CD4-positive, alpha-beta T cell (primary cell): ENCODE results near the gene BCCIP. TPM values are rescaled to one million over a fixed set of nuclear protein-coding genes. Genes with fewer than 3 reads are reported as not detected.

Experiments used
- ATAC-seq: fragments of 200-7000 bp; cut with Tn5 transposase; one replicate; pipeline ENCODE4 v1.10.0; 2022; ENCODE audit warnings: mild to moderate bottlenecking; ENCODE audit not compliant: poor library complexity
- CTCF ChIA-PET: fragments of 350-600 bp; sonication (Branson Sonifier 250); formaldehyde crosslinking; loops from one replicate; lab custom pipeline; 2021; ENCODE audit warnings: antibody characterized with exemption, inconsistent platforms; lab: Charles Lee
- POLR2A ChIA-PET: fragments of 350-600 bp; sonication (Branson Sonifier 250); formaldehyde crosslinking; loops from one replicate; lab custom pipeline; 2021; ENCODE audit warnings: antibody characterized with exemption, inconsistent platforms; lab: Charles Lee
- DNase-seq, 14 experiments: peaks; one replicate each; pipeline ENCODE4 v3.0.0-alpha.2; 2013 to 2020; ENCODE audit warnings: mixed read lengths in 2 of 14
- H3K27ac ChIP-seq, 2 donors: one replicate each; pipeline versions ENCODE4 v1.5.1 to v1.7.0; 2013; ENCODE audit warnings: low read length in 2 of 2, low read depth in 1 of 2, mild to moderate bottlenecking in 1 of 2
- H3K27me3 ChIP-seq, 2 experiments: 1 replicate in 1 of 2; 2 replicates in 1 of 2; pipeline versions ENCODE4 v1.6.1 to v1.7.0; 2013; ENCODE audit warnings: low read length in 2 of 2, control low read depth in 1 of 2, mild to moderate bottlenecking in 1 of 2, moderate library complexity in 1 of 2; ENCODE audit not compliant: insufficient read depth in 2 of 2, control insufficient read depth in 1 of 2
- H3K36me3 ChIP-seq: one replicate; pipeline ENCODE4 v1.6.1; 2013; ENCODE audit warnings: low read length, control low read depth; ENCODE audit not compliant: insufficient read depth
- H3K4me1 ChIP-seq: one replicate; pipeline ENCODE4 v1.6.1; 2013; ENCODE audit warnings: low read length, control low read depth; ENCODE audit not compliant: insufficient read depth
- H3K4me3 ChIP-seq: one replicate; pipeline ENCODE4 v1.5.1; 2013; ENCODE audit warnings: mild to moderate bottlenecking, low read length, moderate library complexity
- H3K9me3 ChIP-seq, 2 experiments: 1 replicate in 1 of 2; 2 replicates in 1 of 2; pipeline versions ENCODE4 v1.6.1 to v1.7.0; 2013; ENCODE audit warnings: low read length in 2 of 2, mild to moderate bottlenecking in 2 of 2, control low read depth in 1 of 2, moderate library complexity in 1 of 2; ENCODE audit not compliant: control insufficient read depth in 1 of 2, insufficient read depth in 1 of 2
- H3K27ac Mint-ChIP-seq: one replicate; pipeline ENCODE4 v1.8.0; 2020; ENCODE audit warnings: mixed read lengths
- H3K27me3 Mint-ChIP-seq: one replicate; pipeline ENCODE4 v1.8.0; 2021; ENCODE audit warnings: mixed read lengths
- H3K36me3 Mint-ChIP-seq: one replicate; pipeline ENCODE4 v1.8.0; 2021; ENCODE audit warnings: low read depth, mixed read lengths
- H3K4me1 Mint-ChIP-seq: one replicate; pipeline ENCODE4 v1.8.0; 2021; ENCODE audit warnings: low read depth, mixed read lengths
- H3K4me3 Mint-ChIP-seq: one replicate; pipeline ENCODE4 v1.8.0; 2020; ENCODE audit warnings: mild to moderate bottlenecking, mixed read lengths
- H3K9me3 Mint-ChIP-seq: one replicate; pipeline ENCODE4 v1.8.0; 2020; ENCODE audit warnings: mixed read lengths
- intact Hi-C, 2 experiments: fragments of 100-400 bp; cut with DNase I in 1 of 2; cut with micrococcal nuclease in 1 of 2; formaldehyde crosslinking; loops; one replicate each; pipeline versions ENCODE4 v1.15.1 to v1.9.0; 2023 to 2025; cut with DNase I, micrococcal nuclease
- total RNA-seq, 174 experiments: library from RNA in 2 of 174; stranded (reverse) in 2 of 174; gene quantifications; one replicate each; pipeline ENCODE4 v1.2.3 and lab custom pipeline; 2021 to 2026
- TF ChIP-seq, protein P1 (sequence below): fragments of 200-600 bp; IDR thresholded peaks from one replicate; pipeline ENCODE4 v1.8.0; 2022; ENCODE audit warnings: antibody characterized with exemption, mild to moderate bottlenecking

Gene BCCIP
- total RNA-seq, 2 experiments from 2014 or later: 31.2 to 32.7 TPM

- no peaks in the 10 kb centered on the region for H3K4me1 Mint-ChIP-seq
- Histone ChIP-seq H3K4me3 (no peak overlapping the region), H3K27me3 (no peaks in the 10 kb centered on the region), H3K9me3 (peaks cover 0 to 9% of the 10 kb centered on the region in 2 experiments), H3K27ac (no peak overlapping the region), H3K4me1 (no peaks in the 10 kb centered on the region), H3K36me3 (no peaks in the 10 kb centered on the region)
- intact Hi-C loops: no loop called here
- DNase-seq: no peak
- no peak overlapping the region for H3K4me3 Mint-ChIP-seq
- POLR2A ChIA-PET: no interaction called here
- no peak for ATAC-seq
- H3K27ac Mint-ChIP-seq: no peak overlapping the region
- TF ChIP-seq, protein P1, sequence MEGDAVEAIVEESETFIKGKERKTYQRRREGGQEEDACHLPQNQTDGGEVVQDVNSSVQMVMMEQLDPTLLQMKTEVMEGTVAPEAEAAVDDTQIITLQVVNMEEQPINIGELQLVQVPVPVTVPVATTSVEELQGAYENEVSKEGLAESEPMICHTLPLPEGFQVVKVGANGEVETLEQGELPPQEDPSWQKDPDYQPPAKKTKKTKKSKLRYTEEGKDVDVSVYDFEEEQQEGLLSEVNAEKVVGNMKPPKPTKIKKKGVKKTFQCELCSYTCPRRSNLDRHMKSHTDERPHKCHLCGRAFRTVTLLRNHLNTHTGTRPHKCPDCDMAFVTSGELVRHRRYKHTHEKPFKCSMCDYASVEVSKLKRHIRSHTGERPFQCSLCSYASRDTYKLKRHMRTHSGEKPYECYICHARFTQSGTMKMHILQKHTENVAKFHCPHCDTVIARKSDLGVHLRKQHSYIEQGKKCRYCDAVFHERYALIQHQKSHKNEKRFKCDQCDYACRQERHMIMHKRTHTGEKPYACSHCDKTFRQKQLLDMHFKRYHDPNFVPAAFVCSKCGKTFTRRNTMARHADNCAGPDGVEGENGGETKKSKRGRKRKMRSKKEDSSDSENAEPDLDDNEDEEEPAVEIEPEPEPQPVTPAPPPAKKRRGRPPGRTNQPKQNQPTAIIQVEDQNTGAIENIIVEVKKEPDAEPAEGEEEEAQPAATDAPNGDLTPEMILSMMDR: no peak
- H3K9me3 Mint-ChIP-seq: no peaks in the 10 kb centered on the region
- peaks cover under 1% of the 10 kb centered on the region for H3K36me3 Mint-ChIP-seq
- CTCF ChIA-PET: interaction anchor here (0.6 kb wide), 1 partner anchor 10 kb away, joined by 4 read pairs; no protein-coding TSS in a partner anchor
- peaks cover 5% of the 10 kb centered on the region for H3K27me3 Mint-ChIP-seq
Measured at GRCh38 chr10:125774581-125775191, 48.7 kb upstream of the BCCIP start.

DNA sequence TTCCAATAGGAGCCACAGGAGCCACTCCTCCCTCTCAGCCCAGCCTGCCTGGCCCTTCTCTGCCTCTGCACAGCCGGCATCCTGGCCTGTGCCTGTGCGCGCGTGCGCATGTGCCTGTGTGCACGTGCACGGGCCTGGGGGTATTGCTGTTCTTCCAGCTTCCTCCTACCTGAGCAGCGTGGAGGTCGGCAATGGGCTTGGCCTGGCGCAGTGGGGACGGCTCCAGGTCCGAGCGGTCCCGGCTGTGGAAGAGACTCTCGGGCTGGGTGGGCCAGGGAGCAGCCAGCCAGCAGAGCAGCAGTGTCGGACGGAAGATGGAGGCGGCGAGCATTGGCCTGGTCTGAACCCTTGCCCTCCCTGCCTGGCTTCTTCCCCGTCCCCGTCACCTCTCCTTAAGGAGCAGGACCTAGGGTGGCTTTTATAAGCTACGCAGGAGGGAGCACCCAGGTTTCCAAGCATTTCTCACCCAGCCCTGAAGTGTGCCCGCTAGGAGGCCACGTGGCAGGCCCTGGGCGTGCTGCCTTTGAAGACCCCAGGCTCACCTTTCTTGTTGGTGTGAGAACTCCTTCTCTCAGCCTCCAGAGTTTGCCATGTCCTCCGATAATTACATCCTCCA, 47.7 kb upstream of the BCCIP start, which contains the start of gene MMP21:
Gene MMP21, minus strand, starts transcription at position 331 of the 616 bp plus-strand sequence. Its CDS starts 0 bp downstream, at position 331.
- H3K9me3 Mint-ChIP-seq: no peaks in the 10 kb centered on the region
- ChIA-PET POLR2A (no interaction called here), CTCF (no interaction called here)
- intact Hi-C loops: no loop called here
- H3K27ac ChIP-seq: no peak within 1 kb of the TSS
- no peak for DNase-seq
- no peaks in the 10 kb centered on the region for H3K4me1 ChIP-seq
- H3K4me3 Mint-ChIP-seq: no peak within 1 kb of the TSS
- H3K4me1 Mint-ChIP-seq: no peaks in the 10 kb centered on the region
- H3K27me3 ChIP-seq: no peaks in the 10 kb centered on the region
- H3K27me3 Mint-ChIP-seq: peaks cover 5% of the 10 kb centered on the region
- no peak within 1 kb of the TSS for H3K27ac Mint-ChIP-seq
- no peak within 1 kb of the TSS for H3K4me3 ChIP-seq
- H3K36me3 ChIP-seq: no peaks in the 10 kb centered on the region
- ATAC-seq: no peak
- peaks cover 0 to 9% of the 10 kb centered on the region in 2 experiments for H3K9me3 ChIP-seq
- TF ChIP-seq, protein P1: no peak
- H3K36me3 Mint-ChIP-seq: no peaks in the 10 kb centered on the region

DNA sequence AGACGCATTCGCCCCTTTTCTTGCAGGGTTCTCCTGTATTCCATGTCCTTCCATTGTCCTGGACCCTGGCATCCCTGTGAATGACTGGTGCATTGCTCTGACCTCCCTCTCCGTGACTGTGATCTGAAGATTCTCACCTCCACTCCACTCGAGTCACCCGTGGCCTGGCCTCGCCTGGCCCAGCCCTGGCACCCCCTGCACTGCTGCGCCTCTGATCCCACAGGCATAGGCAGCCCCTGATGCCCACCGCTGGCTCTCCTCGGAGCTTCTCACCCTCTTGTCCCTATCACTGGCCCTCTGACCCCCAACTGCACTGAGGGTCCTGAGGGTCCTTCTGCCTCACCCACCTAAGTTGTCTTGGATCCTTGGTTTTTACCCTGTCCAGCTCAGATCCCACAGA, 45.5 kb upstream of the BCCIP start:
- no peaks in the 10 kb centered on the region for H3K36me3 Mint-ChIP-seq
- peaks cover 5% of the 10 kb centered on the region for H3K27me3 Mint-ChIP-seq
- Histone ChIP-seq H3K27ac (no peak overlapping the region), H3K36me3 (no peaks in the 10 kb centered on the region), H3K4me1 (no peaks in the 10 kb centered on the region), H3K27me3 (no peaks in the 10 kb centered on the region), H3K4me3 (no peak overlapping the region), H3K9me3 (peaks cover 0 to 9% of the 10 kb centered on the region in 2 experiments)
- no peaks in the 10 kb centered on the region for H3K4me1 Mint-ChIP-seq
- ATAC-seq (no peak), DNase-seq (no peak)
- no peak overlapping the region for H3K4me3 Mint-ChIP-seq
- ChIA-PET CTCF (no interaction called here), POLR2A (no interaction called here)
- intact Hi-C loops: no loop called here
- TF ChIP-seq, protein P1: no peak
- no peaks in the 10 kb centered on the region for H3K9me3 Mint-ChIP-seq
- H3K27ac Mint-ChIP-seq: no peak overlapping the region
